ENCODE results near the gene MTMR1.

MTMR1 gene

DNA sequence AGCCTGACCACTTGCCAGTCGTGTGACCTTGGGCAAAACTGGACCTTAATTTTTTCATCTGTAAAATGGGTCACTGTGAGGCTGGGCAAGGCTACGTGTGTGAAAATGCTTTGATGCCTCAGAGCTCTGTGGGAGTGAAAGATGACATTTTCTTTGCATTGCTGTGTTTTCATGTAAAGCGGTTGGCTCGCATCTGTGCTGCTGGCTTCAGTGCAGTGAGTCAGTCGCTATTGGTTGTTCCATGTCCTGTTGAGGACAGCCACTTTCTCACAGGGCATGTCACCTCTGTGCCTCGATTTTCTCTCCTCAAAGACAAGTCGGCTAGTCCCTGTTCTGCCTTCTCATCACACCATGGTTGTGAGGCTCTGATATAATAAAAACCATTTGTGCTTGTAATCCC lies 4.4 kb downstream of the MTMR1 start:
- no peak for DNase-seq

DNA sequence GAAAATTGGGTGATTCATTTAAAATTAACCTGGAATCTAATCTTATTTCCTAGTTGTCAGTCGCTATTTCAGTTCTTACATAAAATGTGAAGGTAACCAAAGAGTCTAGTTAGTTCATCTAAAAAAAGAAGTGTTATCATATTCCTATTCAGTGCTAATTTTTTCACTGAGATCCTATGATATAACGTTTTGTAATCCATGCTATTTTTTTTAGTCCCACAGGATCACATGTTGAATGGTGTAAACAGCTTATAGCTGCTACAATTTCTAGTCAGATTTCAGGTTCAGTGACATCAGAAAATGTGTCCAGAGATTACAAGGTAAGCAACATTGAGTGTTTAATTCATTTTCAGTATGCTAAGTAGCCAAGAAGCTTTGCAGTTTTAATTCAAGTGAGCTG lies 5.8 kb downstream of the MTMR1 start:
- DNase-seq = no peak

DNA sequence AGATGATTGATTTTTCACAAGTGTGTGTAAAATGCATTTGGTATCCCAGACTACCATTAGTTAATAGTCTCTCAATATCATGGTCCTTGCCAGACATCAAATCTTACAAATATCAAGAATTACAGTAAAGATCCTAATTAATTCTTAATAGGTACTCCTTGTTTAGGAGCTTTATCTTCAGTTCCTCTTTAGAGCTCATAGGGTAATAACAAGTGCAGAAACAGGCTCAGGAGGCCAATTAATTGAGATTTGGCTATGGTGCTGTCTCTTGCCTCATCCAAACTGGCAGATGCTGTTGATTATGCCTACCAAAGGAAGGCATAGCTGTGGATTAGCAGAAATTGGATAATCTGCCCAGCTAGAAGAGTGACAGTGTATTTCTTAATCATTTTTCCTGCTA lies 6.9 kb downstream of the MTMR1 start:
- DNase-seq = no peak

DNA sequence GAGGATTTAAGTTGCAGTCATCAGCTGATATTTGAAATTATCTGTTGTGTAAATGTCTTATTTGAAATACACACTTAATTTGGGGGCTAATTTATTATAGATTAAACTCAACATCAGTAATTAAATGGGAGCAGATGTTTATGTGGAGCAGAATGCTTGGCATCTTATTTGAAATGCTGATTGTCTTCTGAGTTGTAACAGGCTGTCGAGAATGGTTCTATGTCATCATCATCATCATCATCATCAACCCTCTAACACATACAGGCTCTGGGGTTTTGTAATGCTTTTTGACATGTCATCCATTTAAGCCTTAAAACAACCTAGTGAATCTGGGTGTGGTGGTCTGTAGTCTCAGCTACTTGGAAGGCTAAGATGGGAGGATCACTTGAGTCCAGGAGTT lies 8.2 kb downstream of the MTMR1 start:
- DNase-seq = no peak

DNA sequence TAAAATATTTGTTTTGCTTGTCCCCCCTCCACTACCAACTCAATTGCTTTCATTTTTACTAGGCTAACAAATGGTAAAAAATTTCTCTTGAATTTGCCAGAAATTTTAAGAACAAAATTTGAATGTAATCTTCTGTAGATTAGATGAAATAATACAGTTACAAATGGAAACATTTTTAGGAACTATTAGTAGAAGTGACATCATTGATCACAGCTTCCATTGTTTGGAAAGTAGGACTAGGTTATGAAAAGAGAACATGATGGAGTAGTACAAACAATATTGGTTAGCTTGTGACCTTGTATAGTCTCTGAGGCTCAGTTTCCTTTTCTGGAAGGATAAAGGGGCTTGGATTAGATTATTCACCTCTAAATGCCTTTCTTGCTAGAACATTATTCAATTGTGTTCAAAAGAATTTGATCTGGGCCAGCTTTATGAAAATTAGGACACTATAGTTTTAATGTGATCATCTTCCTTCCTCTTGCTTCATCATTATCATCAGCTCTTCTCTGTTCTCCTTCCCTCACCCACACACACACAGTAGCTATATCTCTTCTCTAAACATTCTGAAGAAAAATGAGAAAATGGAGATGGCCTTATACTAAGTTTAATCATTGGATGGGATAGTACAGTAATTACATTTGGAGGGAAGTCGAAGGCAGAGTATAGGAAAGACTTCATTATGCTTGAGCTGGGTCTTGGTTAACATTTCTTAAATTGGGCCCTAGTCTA lies 9.9 kb downstream of the MTMR1 start:
- DNase-seq = no peak

DNA sequence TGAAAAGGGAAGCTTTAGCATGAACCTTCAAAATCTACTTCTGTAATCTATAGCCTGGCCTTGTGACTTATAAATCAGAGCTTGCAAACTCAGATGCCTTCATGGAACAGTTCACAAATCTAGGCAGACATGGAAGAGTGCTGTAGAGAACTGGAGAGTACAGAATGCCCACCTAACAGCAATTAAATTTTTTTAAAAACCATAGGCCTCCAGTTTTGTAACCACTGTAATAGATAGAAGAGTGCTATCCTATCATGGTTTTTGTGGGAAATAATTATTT lies 10.4 kb downstream of the MTMR1 start:
- no peak for DNase-seq

DNA sequence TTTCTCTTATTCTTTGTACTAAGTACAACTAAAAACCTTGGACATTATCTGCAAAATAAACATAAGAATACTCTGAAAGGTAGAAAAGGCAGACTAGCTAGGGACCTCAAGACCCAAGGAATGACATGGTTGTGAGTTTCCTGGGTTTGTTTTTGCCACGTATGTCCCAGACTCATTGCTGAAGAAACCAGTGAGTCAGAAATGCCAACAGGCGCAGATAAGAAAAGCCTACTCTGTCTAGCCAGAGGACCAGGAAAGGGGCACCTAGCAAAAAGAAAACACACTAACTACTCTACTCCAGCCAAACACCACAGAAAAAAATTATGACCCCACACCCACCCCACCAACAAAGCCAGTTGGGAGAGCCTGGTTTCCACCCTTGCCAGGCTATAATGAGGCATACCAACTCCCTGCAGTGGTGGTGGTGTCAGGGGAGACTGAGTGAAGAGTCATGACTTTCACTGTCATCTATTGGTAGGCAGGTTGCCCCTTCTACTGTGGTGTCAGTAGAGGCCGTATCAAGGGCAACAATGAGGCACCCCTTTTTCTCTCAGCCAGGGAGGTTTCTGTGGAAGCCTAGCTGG lies 10.9 kb downstream of the MTMR1 start:
- DNase-seq = no peak

DNA sequence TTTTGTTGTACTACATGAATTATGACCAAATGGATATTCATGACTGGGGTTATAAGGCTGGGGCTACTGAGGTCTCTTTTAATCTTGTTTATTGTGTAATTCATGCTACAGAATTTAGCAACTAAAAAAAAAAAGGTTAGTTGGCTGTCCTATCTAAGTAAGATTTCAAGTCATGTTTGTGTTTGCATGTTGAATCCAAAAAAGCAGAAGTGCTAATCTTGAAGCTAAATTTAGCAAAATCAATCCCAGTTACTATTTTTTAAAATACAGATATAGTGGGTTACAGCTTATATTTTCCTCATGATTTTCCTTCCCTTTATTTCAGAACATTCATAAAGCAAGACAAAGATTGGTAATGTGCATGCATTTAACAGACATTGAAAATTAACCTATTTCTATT lies 19.4 kb downstream of the MTMR1 start:
- DNase-seq = no peak

DNA sequence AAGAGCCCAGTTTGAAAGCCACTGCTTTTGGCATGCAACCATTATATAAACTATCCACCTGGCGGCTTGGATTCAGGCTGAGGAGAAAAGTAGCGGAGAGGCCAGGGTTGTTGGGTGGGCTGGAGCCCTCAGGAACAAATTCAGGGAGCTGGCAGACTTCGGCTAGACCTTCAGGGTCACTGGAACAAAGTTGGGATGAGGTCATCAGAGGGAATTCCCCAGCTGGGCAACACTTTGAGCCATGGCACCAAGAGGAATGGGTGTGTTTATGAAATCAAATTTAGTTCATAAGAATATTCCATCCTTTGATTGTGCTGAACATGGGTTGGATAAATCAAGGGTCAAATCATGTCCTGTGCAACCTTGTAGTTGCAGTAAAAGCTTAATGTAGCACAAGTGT lies 22.0 kb downstream of the MTMR1 start:
- DNase-seq = no peak

DNA sequence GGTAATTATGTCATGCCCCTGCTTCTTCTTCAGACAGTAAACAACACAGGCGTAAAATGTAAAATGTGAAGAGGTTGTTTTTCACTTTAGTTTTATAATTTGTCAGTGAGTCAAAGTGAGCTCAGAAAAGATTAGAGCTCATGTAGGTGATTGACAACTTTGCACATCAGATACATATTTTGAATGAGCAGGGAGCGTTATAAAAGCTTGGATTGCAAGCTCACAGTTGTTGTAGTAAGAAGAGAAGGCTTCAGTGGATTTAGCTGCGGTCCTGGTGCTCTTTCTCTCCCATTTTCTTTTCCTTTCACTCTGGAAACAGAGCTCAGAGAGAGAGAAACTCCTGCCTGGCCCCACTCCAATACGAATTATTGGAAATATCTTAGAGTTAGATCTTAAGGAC lies 26.4 kb downstream of the MTMR1 start:
- DNase-seq = no peak

DNA sequence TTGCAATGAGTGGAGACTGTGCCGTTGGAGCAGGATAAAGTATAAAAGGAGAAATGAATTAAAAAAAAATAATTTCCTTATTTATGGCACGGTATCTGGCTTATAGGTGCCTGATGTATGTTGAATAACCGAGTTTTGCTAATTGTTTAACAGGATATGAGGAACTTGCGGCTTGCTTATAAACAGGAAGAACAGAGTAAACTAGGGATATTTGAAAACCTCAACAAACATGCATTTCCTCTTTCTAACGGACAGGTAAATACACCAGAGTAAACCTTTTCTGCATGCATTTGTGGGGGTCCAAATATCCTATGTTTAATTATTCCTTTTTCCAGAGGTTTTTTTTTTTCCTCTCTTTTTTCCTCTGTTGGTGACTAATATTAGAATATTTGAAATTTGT lies 36.8 kb downstream of the MTMR1 start:
- no peak for DNase-seq

DNA sequence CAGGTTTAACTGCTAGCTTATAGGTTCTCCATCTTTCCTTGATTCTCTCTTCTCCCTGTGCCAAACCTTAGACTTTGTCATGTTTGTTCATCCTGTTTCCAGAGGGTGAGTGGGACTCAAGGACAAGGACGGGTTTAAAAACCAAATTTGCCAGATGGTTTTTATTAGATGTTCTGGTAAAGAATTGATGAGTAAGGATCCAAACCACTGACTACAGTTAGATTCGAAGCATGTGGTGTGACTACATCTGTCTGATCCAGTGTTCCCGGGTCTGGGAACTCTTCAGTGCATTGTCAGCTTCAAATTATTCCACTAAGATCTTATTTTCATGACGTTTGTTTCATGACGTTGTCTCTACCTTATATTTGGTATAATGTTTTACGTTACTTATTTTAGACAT lies 37.5 kb downstream of the MTMR1 start:
- peak; percentile 65 for DNase-seq

DNA sequence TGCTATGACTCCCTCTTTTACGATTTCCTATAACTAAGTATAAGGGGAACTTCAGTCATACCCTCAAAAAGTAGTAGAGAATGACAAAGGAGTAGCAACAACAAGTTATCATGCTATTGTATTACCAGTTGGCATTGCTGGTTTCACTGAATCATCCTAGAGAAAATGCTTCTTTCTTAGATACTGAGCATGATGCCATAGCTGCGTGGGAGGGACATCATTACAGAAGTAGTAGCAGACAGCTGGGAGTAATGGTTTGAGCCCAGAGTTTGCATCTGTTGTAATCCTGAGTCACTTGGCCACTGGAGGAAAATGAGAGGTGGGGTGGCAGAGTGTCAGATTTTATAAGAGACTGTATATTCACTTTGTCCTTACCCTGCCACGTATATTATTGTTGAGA lies 38.6 kb downstream of the MTMR1 start:
- DNase-seq = peak; percentile 86

DNA sequence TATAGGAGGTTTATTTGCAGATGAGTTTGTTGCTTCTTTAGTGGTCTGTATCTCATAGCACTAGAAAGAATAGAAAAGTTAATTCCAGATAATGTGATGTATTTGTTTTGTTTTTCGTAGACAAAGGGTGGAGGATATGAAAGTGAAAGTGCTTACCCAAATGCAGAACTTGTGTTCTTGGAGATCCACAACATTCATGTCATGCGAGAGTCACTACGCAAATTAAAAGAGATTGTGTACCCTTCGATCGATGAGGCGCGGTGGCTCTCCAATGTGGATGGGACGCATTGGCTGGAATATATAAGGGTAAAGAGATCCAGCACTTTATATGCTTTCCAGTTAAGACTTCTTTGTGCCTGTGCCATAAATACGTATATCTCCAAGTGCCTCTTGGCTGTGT lies 43.3 kb downstream of the MTMR1 start:
- no peak for DNase-seq

DNA sequence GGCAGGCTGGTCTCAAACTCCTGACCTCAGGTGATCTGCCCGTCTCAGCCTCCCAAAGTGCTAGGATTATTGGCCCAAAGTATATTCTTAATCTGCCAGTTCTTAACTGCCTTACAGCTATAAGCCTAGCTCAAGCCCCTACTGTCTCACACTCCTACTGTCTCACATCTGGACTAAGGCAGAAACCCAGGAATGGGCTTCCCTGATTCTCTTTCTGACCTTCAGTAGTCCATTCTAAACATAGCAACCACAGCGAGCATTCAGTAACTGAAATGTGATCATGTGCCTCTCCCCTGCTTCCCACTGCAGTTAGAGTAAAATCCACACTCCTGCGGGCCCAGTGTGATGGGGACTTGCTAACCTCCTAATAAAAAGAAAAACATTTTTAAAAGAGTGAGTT lies 58.9 kb downstream of the MTMR1 start:
- no peak for DNase-seq

DNA sequence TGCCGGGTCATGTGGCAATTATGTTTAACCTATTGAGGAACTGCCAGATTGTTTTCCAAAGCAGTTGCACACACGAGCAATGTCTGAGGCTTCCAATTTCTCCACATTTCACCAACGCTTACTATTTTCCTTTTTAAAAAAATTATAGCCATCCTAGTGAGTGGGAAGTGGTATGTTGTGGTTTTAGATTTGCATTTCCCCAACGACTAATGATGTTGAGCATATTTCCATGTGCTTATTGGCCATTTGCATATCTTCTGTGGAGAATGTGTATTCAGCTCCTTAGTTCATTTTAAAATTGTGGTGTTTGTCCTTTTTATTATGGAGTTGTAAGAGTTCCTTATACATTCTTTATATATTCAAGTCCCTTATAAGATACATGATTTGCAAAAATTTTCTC lies 60.2 kb downstream of the MTMR1 start:
- DNase-seq = no peak

DNA sequence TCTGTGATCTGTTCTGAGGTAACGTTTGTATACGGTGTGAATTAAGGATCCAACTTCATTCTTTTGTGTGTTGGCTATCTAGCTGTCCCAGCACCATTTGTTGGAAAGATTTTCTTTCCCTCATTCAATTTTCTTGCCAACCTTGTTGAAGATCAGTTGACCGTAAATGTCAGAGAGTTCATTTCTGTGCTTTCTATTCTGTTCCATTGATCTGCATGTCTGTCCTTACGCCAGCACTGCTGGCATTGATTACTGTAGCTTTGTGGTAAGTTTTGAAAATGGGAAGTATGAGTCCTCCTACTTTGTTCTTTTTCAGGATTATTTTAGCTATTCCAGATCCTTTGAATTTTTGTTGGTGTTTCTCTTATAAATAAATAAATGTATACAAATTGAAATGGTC lies 60.8 kb downstream of the MTMR1 start:
- DNase-seq = no peak

DNA sequence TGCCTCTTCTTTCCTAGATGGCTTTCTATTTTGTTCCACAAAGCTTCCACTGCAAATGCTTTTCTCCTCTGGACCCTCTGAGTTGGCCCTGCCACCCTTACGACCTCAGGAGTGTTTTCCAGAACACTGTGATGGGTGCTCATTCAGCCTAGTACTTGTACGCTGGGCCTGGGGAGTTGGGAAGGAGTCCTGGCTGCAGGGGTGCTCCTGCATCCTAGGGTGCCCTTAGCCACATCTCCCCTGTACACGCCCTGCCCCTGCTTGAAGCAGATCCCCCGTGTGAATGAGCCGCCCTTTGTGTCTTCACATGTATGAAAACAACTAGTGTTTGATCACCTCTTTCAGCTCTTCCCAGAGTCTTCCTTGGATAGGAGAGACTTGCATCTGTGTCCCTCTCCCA lies 64.2 kb downstream of the MTMR1 start:
- no peak for DNase-seq

DNA sequence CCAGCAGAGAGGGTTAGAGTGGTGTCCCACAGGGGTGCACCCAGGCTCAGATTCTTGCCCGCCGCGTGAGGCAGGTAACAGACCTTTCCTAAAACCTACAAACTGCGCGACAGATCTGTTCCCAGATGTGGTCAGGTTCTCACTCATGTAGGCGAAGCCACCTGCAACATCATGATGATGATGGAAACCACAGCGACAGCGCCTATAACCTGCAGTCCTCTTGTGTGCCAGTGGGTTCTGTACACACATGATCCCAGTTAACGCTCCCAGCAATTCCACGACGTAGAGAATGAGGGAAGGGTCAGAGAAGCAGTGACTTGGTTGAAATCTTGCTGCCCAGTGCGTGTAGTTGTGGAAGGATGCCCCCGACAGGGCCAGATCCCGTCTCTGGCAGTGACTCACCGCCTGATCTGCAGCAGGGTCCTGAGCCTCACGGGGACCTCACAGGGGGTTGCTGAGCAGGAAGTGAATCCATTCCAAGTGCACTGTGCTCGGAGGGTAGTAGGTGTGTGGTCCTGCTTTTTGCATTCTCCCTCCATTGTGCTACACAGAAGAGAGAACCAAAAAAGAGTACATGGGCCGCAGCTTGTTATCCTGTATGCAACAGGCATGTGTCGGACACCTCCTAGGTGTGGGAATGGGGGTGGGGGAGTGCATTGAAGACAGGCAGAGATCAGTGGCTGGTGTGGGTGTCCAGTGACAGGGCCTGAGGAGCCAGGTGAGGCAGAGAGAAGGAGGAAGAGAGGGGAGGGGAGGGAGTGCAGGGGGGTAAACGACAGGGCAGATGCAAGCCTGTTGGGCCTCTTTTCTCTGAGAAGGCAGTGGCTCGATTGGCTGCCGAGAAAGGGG lies 66.6 kb downstream of the MTMR1 start:
- no peak for DNase-seq

DNA sequence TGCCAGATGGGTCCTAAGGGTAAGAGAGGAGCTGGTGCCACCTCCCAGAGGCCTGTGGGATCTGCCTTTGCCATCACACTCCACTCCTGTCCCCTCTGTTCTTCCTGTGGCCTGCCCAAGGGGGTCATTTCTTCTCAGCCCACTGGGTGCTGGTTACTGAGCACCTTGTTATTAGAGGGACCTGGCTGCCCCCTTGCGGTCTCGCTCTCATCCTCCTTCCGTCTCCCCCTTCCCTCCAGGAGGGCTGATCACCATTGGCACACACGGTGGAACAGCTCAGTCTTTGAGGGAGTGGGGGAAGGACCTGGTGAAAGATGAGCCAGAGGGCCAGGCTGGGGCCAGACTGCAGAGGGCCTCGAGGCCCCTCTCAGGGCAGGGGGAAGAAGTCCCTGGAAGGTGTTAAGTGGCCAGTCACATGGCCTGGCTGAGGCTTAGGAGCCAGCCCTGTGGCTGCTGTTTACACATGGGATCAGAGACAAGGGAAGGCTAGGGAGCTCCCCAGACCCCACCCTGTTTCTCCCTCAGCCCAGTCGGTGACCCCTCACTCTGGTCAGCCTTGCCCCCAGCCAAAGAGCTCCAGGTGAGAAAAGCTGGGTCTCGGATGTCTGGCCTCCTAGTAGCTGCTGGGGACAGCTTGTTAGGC lies 68.1 kb downstream of the MTMR1 start:
- no peak for DNase-seq

DNA sequence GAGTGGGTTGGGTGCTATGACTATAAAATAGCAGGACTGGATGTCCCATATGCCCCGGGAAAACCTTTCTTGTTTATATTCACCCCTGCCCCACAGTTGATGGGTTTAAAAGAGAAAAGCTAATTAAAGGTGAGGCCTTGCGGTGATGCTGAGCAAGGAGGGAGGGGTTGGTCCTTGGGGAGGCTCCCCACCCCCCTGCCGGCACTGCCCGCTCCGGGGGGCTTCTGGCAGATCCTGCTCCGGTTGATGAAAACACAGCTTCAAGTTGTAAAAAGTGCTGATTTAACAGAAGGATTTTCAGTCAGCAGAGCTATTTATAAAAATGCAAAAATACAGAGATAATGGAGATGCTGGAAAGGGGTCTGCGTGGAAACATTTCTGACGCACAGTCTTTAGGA lies 68.6 kb downstream of the MTMR1 start:
- DNase-seq = no peak

DNA sequence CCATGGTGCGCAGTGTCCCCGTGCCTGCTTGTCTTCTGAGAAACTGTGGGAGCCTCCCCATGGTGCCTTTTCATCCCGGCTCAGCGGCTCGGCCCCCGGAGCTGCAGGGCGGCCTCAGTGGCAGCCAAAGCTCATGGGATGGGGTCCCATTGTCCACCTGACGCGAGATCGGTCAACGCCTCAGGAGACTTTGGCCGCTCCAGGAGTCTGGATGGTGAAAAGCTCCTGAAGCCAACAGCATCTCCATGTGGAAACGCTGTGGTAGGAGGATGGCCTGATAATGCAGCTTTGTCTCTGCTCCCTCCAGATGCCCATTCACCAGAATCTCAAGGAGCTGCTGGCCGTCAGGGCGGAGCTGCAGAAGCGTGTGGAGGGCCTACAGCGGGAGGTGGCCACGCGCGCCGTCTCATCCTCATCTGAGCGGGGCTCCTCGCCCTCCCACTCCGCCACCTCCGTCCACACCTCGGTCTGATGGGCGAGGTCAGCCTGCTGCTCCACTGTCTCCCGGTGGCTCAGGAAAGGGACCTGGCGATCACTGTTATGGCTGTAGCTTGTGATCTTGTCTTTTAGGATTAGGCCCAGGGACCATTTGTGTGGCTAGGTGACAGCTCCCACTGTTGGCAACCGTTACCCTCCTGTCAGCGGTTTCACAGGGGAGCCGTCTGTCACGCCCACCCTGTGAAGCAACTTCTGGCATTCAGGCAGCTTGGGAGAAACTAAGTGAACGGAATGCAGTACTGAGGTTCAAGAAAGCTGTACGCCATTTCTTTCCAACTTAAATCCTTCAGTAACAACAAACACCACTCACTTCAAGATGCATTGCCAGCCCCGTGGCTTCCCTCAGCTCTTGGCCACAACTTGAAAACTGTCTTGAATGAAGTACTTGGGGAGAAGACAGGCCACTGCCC lies 69.3 kb downstream of the MTMR1 start:
- DNase-seq = no peak

DNA sequence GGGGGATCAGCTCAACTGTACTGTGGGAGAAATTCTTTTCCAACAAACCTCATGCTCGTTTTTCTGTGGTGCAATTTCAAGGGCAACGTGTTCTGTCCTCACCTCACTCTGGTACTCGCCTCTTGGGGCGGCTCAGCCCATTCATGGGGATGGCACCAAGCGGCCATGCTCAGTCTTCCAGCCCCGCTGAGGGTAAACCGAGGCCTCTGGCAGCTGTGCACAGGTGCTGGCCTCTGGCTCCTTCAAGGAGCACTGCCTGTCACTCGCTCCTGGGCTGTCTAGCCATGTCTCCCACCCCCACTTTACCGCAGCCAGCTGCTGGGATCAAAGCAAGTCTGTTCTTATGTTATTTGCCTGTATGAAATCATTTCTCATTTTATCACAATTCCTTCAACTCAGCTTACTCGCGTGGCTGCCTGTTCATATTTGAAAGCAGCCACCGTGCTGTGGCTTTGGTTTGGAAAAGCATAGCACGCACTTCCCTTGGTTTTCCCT lies 70.2 kb downstream of the MTMR1 start:
- DNase-seq = no peak
